Measurements from ENCODE around the gene DLX6.
A peak's percentile ranks its signal among the peaks of the same experiment; 100 is the strongest.
"Not testable (repeated sequence)": the region's sequence is repeated elsewhere in the genome, so short reads cannot be mapped to it uniquely, and the experiment has no call there.

Gene DLX6

DNA sequence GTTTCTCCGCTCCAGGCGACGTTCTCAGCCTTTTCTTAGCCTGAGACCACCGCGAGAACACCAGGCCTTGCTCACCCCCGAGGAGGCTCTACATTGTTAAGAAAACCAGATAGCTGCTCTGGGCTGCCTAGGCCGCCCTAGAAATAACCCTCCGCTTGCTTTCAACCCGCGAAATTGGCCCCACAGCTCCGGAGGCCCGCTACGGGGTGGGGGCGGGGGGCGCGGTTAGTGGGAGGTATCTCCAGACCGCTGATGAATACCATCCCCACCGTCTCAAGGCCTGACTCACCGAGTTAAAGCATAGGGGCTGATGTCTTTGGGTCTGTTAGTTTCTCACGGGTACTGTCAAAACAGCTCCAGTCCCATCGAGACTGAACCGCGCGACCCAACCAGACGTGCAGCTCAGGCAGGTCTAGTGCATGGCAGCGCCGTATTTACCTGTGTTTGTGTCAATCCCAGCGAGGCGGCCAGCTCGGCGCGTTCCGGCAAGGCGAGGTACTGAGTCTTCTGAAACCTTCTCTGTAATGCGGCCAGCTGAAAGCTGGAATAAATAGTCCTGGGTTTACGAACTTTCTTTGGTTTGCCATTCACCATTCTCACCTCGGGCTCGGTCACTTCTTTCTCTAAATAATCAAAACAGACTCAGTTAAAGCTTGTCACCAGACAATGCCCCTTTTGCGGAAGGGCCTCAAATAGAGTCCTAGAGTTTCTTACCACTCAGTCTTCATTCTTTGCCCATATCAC lies 16.6 kb downstream of the DLX6 start:
- DNase-seq (ENCODE audit: insufficient read length, low spot score) (no peak), FAIRE-seq (no peak)

DNA sequence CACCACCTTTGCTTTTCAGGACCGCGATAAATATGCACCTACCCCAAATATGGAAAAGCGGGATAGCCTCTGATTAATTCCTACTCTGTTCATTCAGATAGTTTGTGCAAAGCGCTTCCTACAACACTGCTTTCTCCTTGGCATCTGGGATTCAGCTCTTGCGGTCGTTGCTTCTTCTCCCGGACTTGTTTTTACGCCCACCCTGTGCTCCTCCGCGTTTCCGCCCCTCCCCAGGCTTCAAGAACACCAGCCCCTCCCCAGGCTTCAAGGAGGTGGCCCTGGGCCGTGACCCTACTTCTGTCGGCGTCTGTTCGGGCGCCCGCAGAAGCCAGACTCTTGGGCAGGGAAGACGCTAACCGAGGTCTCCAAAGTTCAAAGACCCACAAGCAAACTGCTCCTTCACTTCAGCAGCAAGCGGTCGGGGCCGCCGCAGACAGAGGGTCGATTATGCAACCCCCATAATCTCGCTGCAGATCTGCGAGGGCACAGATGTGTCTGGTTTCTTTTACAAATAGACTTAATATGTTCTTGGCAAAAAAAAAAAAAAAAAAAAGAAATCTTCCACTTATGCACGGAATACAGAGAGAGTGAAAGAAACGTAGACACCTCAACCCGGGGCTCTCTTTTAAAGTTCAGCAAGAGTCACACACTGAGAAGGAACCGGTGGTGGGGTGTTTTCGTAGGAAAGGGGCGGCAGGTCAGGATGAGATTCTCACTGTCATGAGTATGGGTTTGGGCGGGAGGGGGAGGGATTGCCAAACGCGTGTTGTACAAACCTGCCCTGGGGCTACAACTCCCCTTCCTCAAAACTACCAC lies 17.3 kb downstream of the DLX6 start:
- FAIRE-seq (no peak), DNase-seq (ENCODE audit: insufficient read length, low spot score) (no peak)

DNA sequence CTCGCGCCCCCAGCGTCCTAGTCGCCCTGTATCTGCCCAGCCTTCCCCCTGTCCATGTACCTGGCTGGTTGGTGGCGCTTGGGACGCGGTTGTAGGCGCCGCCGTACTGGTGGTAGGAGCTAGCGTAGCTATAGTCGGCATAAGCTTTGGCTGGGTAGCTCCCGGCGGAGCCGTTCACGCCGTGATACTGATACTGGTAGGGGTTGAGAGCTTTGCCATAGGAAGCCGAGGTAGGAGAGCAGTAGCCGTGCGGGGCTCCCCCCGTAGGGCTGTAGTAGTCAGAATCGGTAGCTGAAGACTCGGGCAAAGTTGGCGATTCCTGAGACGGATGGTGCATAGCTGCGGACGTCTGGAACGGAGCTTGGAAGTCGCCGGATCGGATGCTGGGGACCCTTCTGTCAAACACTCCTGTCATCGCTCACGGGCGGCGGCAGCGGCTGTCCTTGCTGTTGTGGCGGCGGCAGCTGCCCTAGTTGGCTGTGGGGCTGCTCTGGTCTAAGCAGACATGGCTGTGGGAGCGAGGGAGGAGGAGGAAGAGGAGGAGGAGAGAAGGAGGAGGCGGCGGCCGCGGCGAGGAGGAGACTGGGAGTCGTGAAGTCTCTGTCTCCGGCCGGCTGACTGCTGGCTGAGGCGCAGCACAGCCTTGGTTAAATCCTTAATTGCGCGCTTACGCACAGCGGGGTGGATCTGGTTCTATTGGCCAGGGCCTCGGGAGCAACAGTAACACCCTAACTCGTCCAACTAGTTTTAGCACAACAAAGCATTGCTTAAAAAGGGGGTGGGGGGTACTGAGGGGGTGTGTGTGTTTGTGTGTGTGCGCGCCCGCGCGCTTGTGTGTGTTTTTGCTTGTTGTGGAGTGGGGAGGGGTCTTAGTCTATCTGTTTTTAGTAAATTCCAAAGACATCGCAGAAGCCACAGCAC lies 19.1 kb downstream of the DLX6 start, which contains the start of gene DLX5:
TSS of gene DLX5 (minus strand) at position 623 of the 921 bp plus-strand sequence. CDS start at position 415, 208 bp downstream.
- no peak for FAIRE-seq
- no peak for DNase-seq (ENCODE audit: insufficient read length, low spot score)

DNA sequence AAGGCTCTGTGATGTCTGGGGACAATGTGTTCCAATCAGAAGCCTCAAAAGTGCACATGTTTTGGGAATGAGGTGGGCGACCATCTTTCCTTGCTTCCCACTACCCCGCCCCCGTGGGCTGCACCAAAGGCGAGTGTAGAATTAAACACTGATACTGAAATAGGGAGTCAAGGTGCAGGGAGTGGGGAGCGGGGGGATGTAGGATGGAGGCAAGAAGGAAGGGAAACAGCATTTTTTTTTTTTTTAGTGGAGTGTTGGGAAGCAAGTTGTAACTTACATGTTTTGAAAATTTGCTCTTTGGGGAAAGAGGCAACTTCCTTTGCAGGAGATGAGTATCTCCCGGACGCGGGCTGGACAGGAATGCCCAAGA lies 19.8 kb downstream of the DLX6 start:
- FAIRE-seq = no peak
- no peak for DNase-seq (ENCODE audit: insufficient read length, low spot score)

DNA sequence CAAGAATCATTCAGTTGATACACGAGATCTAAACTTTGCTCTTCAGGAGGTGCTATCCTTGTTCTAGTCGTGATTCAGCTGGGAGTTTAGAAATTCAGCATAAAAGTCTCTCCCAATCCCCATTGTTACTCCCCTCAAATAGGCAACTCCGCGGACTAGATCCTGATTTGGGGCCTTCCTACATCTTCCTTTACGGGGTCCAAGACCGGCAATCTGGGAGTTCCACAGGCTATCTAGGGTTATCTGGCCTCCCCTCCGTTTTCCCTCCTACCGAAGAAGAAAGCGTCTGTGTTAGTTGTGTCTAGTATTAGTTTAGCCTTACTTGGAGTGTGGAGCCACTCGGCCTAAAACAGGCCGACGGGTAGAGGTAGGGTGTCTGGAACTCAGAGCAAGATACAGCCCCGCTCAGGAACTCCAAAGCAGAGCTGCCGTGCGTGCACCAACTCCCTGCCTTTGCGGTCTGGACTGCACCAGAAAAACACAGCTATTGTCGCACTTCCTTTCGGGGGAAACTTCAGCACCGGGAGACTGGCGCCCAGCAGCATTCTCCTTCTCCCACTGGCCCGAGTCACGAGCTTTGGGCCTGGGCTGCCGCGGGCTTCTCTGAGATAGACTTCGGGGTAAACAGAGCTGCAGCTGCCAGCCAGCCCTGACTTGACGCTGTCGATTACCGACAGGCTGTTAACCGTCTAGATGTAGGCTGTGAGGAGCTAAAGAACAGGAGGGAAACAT lies 20.8 kb downstream of the DLX6 start:
- no peak for FAIRE-seq
- no peak for DNase-seq (ENCODE audit: insufficient read length, low spot score)

DNA sequence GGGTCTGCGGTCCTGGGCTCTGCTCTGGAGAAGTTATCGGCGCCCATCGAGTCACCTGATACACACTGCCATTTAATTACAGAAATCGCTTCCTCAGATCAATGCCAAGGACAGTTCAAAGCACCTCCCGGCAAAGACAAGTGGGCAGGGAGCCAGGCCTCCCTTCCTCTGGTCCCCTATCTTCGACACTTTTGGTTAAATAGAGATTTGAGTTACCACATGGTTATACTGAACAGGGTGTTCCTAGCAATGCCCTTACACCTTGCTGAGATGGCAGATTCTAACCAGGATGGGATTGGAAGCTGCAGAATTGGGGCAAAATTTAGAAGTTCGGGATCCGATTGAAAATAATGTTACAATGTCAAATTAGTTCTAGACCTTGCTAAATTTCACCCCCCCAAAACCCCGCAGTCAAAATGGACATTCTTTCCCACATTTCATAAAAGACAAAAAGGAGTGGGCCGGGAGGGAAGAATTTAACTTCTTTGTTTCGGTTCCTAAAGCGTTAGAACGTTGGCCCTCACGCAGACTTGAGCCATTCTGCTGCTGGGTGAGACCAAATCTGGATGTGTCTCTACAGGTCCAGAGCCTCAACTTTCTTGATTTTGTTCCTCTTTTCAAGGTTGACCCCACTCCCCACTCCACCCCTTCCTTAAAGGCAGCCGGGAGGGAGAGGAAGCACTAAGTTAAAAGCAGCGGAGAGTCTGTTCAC lies 21.5 kb downstream of the DLX6 start:
- no peak for FAIRE-seq

DNA sequence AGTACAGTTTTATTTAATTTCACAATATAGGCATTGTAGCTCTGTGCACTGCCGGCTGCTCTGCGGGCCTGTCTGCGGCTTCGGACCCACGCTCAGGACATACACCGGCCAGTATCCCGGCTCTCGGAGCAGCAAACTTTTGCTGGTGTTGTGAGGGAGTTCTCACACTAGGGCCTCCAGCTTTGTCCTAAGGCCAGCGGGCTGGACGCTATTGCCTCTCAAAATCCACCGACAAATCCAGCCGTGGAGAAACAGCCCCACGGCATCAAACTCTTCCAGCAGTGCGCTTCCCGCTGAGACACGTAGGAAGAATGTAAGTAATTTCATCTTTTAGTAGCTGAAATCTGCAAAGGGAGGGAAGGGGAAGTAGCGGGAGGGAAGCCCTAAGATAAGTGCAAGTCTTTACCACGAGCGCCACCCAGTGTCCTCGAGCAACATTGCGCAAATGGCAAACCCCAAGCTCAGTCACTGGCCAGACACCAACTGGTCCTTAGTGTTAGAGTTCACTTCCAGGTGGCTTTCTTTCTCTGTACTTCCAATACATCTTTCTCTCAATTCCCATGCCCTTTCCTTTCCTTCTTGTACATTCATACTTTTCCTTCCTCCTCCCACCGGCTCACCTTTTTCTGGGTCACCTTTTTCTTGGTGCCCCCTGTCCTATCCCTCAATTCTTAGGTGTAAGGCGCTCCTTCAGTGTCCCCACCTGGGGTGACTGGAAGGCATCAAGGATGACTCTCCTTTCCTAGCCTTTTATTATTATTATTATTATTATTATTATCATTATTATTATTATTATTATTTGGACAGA lies 22.3 kb downstream of the DLX6 start:
- peak; percentile 71 for DNase-seq (ENCODE audit: insufficient read length, low spot score)
- FAIRE-seq = peak; percentile 94

More for the DNA sequence above, 21.5 kb downstream of the DLX6 start:
- DNase-seq (ENCODE audit: insufficient read length, low spot score) = no peak

DNA sequence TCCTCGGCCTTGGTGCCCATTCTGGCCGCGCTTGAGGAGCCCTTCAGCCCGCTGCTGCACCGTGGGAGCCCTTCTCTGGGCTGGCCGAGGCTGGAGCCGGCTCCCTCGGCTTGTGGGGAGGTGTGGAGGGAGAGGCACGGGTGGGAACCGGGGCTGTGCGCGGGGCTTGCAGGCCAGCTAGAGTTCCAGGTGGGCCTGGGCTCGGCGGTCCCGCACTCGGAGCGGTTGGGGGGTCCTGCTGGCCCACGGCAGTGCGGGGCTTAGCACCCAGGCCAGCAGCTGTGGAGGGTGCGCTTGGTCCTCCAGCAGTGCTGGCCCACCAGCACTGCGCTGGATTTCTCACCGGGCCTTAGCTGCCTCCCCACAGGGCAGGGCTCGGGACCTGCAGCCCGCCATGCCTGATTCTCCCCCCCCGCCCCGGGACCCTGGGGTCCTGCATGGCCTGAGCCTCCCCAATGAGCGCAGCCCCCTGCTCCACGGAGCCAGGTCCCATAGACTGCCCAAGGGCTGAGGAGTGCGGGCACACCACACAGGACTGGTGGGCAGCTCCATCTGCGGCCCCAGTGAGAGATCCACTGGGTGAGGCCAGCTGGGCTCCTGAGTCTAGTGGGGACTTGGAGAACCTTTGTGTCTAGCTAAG lies 29.0 kb downstream of the DLX6 start:
- DNase-seq (ENCODE audit: insufficient read length, low spot score); FAIRE-seq: not testable (repeated sequence)

DNA sequence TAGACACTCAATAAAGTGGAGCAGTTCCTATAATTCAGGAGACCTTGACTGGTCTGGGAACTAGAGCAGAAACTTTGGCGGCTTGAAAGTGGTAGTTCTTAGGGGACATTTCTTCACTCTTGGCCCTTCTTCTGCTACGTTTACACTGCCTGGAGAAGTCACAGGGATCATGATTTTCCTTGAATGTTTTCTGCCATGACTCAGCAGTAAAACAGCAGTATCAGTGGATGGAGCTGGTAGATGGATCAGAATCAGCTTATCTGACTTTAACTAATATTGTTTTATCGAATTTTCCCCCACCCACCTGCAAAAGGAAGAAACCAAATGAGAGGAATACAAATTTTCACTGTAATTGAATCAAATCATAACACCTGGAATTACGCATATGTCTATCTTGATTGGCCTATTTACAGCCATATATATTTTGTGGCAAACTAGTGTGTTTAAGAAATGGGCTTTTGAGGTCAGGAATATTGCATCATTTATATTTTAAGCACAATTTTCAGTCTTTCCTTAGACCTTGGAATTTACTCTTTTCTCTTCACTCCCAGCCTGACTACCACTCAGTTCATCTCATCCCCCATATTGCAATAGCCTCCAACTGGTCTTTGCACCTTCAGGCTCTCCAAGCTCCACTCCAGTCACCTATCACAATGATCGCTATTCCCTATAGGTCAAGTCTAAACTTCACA lies 34.2 kb downstream of the DLX6 start:
- no peak for DNase-seq (ENCODE audit: insufficient read length, low spot score)
- no peak for FAIRE-seq

DNA sequence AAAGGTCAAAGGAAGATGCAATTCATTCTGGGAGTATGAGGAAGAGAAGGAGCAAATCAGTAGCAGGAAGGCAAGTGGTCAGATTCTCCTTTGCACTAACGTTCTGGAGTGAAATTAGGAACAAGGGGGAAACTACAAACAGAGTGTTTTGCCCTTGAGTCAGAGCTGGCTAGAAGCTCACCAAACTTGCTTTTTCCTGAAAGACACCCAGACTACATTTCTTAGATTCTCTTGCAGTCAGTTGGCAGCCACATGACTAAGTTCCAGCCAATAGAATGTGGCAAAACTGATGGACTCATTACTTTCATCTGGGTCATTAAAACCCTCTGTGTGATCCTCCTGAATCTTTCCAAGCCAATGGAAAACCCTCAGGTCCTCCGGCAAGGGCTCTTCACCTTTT lies 37.9 kb downstream of the DLX6 start:
- DNase-seq (ENCODE audit: insufficient read length, low spot score) = no peak
- no peak for FAIRE-seq

Measured in GM19239 (cell line).